HepG2 (cell line): ENCODE results near the gene ZNF839. TPM values are rescaled to one million over a fixed set of nuclear protein-coding genes. Genes with fewer than 3 reads are reported as not detected.

ENCODE experiments used
- HMG20A ChIP-seq: IDR thresholded peaks from 2 replicates; pipeline ENCODE4 v1.6.1; 2016; ENCODE audit warnings: borderline replicate concordance
- REXO4 ChIP-seq: sonication (generic); formaldehyde crosslinking; IDR thresholded peaks from 2 replicates; pipeline ENCODE4 v1.8.0; 2022; ENCODE audit warnings: missing genetic modification reagents, mild to moderate bottlenecking, borderline replicate concordance
- SATB2 ChIP-seq: sonication (generic); formaldehyde crosslinking; IDR thresholded peaks from 2 replicates; pipeline ENCODE4 v1.5.0; 2020; ENCODE audit warnings: missing genetic modification reagents
- SP5 ChIP-seq: IDR thresholded peaks from 2 replicates; pipeline ENCODE4 v1.6.1; 2016; ENCODE audit warnings: low read depth, borderline replicate concordance
- TOPORS ChIP-seq: sonication (generic); formaldehyde crosslinking; IDR thresholded peaks from 2 replicates; pipeline ENCODE4 v1.8.0; 2023; ENCODE audit warnings: mild to moderate bottlenecking, missing genetic modification reagents
- ZC3H4 ChIP-seq: sonication (generic); formaldehyde crosslinking; IDR thresholded peaks from 2 replicates; pipeline ENCODE4 v1.4.0; 2020; ENCODE audit warnings: missing genetic modification reagents, borderline replicate concordance
- ZFP36L2 ChIP-seq: sonication (generic); formaldehyde crosslinking; IDR thresholded peaks from 2 replicates; pipeline ENCODE4 v1.4.0; 2020; ENCODE audit warnings: missing genetic modification reagents
- ZFYVE20 ChIP-seq: sonication (generic); formaldehyde crosslinking; IDR thresholded peaks from 2 replicates; pipeline ENCODE4 v1.8.0; 2023; ENCODE audit warnings: low read depth, mild to moderate bottlenecking, moderate library complexity, missing genetic modification reagents, borderline replicate concordance
- ZNF124 ChIP-seq: sonication (generic); formaldehyde crosslinking; IDR thresholded peaks from 2 replicates; pipeline ENCODE4 v1.4.0; 2020; ENCODE audit warnings: missing genetic modification reagents
- ZNF850 ChIP-seq: sonication (generic); formaldehyde crosslinking; conservative IDR thresholded peaks from 2 replicates; pipeline ENCODE4 v1.9.0; 2021; ENCODE audit warnings: mild to moderate bottlenecking, missing genetic modification reagents
- polyA plus RNA-seq, 8 experiments: library from polyadenylated mRNA; depleted of rRNA in 3 of 8; stranded (reverse) in 7 of 8; unstranded in 1 of 8; fragments of >200 nt; fragmentation: Illumina TruSeq in 4 of 8; extraction: Trizol in 4 of 8; gene quantifications; 2 replicates each; pipeline versions ENCODE4 v1.2.1 to v1.2.3, GENCODE V29; 2011 to 2016; ENCODE audit warnings: low read depth in 4 of 8, missing spikeins in 1 of 8, mixed read lengths in 1 of 8; ENCODE audit not compliant: insufficient read depth in 1 of 8
- total RNA-seq, 5 experiments: library from RNA; depleted of rRNA; stranded (reverse); fragments of >200 nt; fragmentation: Illumina TruSeq; extraction: Trizol; gene quantifications; 2 replicates each; pipeline ENCODE4 v1.2.3, GENCODE V29; 2016; ENCODE audit warnings: low read depth in 1 of 5
- TF ChIP-seq, protein P1 (sequence below), 2 experiments: fragments of 450-650 bp in 1 of 2; sonication (generic) in 1 of 2; formaldehyde crosslinking in 1 of 2; IDR thresholded peaks; 2 replicates each; pipeline versions ENCODE4 v1.6.1 to v1.8.0; 2016 to 2022; ENCODE audit warnings: antibody characterized with exemption in 1 of 2, mild to moderate bottlenecking in 1 of 2, missing genetic modification reagents in 1 of 2
- TF ChIP-seq, protein P2 (sequence below): sonication (generic); formaldehyde crosslinking; IDR thresholded peaks from 2 replicates; pipeline ENCODE4 v1.4.0; 2020; ENCODE audit warnings: mild to moderate bottlenecking, missing genetic modification reagents
- TF ChIP-seq, protein P3 (sequence below): sonication (generic); formaldehyde crosslinking; IDR thresholded peaks from 2 replicates; pipeline ENCODE4 v1.4.0; 2020; ENCODE audit warnings: missing genetic modification reagents

Gene ZNF839
- total and polyA plus RNA-seq, 2 of the 13 experiments (the other 11 are each of a cell fraction or from before 2014, with no cell fraction given), result 11.1 to 12.8 TPM

DNA sequence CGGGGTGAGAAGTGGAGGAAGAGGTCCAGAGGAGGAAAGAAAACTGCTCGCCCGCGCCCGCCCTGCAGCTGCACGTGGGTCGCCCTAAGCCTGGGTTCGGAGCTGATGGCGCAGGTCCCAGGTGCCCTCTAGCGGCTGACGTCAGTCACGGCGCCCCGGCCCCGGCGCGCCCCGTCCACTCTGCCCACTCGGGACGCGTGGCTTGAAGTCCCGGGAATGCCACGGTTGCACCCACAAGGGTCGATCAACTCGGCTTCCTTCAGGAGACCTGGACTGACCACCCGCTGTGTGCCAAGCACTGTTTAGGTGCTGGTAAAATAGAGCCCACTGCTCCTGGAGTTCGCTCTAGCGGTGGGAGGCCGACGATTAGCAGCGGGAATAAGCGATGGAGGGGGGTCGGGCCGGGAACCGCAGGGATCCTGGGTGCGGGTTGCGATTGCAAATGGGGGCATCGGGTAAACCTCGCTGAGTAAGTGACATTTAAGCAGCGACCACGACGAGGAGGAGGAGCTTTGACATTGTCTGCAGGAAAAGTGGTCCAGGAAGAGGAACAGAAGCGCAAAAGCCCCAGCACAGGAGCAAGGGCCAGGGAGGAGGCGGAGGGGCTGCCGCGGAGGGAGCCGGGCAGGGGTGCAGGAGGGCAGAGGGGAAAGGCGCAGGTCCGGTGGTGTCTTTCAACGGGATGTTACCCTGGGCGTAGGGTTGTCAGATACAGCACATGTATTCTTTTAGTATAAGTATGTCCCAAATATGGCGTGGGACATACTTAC lies 5.1 kb upstream of the ZNF839 start (continued):
- TF ChIP-seq REXO4 (CRISPR knock-in tag), result no peak
- no peak for TF ChIP-seq ZC3H4
- no peak for TF ChIP-seq TOPORS
- TF ChIP-seq, protein P1, sequence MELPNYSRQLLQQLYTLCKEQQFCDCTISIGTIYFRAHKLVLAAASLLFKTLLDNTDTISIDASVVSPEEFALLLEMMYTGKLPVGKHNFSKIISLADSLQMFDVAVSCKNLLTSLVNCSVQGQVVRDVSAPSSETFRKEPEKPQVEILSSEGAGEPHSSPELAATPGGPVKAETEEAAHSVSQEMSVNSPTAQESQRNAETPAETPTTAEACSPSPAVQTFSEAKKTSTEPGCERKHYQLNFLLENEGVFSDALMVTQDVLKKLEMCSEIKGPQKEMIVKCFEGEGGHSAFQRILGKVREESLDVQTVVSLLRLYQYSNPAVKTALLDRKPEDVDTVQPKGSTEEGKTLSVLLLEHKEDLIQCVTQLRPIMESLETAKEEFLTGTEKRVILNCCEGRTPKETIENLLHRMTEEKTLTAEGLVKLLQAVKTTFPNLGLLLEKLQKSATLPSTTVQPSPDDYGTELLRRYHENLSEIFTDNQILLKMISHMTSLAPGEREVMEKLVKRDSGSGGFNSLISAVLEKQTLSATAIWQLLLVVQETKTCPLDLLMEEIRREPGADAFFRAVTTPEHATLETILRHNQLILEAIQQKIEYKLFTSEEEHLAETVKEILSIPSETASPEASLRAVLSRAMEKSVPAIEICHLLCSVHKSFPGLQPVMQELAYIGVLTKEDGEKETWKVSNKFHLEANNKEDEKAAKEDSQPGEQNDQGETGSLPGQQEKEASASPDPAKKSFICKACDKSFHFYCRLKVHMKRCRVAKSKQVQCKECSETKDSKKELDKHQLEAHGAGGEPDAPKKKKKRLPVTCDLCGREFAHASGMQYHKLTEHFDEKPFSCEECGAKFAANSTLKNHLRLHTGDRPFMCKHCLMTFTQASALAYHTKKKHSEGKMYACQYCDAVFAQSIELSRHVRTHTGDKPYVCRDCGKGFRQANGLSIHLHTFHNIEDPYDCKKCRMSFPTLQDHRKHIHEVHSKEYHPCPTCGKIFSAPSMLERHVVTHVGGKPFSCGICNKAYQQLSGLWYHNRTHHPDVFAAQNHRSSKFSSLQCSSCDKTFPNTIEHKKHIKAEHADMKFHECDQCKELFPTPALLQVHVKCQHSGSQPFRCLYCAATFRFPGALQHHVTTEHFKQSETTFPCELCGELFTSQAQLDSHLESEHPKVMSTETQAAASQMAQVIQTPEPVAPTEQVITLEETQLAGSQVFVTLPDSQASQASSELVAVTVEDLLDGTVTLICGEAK (IDR thresholded peaks at IDR 0.05), result no peak
- TF ChIP-seq, protein P1 (CRISPR knock-in tag; IDR thresholded peaks at IDR 0.05), result 0 out of 2 replicates have a peak, but pooled peaks have one; percentile 34
- 0 out of 2 replicates have a peak, but pooled peaks have one; percentile 32 for TF ChIP-seq ZNF850
- peak; percentile 40; the same call in 1 of the 2 replicates for TF ChIP-seq HMG20A (CRISPR knock-in tag)
- TF ChIP-seq SP5 (CRISPR knock-in tag), result peak; percentile 43; the same call in 1 of the 2 replicates
- TF ChIP-seq, protein P2, sequence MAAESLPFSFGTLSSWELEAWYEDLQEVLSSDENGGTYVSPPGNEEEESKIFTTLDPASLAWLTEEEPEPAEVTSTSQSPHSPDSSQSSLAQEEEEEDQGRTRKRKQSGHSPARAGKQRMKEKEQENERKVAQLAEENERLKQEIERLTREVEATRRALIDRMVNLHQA (CRISPR knock-in tag), result no peak
- peak; percentile 68; the same call in 1 of the 2 replicates for TF ChIP-seq SATB2 (CRISPR knock-in tag)
- TF ChIP-seq ZFP36L2 (CRISPR knock-in tag), result no peak
- TF ChIP-seq, protein P3, sequence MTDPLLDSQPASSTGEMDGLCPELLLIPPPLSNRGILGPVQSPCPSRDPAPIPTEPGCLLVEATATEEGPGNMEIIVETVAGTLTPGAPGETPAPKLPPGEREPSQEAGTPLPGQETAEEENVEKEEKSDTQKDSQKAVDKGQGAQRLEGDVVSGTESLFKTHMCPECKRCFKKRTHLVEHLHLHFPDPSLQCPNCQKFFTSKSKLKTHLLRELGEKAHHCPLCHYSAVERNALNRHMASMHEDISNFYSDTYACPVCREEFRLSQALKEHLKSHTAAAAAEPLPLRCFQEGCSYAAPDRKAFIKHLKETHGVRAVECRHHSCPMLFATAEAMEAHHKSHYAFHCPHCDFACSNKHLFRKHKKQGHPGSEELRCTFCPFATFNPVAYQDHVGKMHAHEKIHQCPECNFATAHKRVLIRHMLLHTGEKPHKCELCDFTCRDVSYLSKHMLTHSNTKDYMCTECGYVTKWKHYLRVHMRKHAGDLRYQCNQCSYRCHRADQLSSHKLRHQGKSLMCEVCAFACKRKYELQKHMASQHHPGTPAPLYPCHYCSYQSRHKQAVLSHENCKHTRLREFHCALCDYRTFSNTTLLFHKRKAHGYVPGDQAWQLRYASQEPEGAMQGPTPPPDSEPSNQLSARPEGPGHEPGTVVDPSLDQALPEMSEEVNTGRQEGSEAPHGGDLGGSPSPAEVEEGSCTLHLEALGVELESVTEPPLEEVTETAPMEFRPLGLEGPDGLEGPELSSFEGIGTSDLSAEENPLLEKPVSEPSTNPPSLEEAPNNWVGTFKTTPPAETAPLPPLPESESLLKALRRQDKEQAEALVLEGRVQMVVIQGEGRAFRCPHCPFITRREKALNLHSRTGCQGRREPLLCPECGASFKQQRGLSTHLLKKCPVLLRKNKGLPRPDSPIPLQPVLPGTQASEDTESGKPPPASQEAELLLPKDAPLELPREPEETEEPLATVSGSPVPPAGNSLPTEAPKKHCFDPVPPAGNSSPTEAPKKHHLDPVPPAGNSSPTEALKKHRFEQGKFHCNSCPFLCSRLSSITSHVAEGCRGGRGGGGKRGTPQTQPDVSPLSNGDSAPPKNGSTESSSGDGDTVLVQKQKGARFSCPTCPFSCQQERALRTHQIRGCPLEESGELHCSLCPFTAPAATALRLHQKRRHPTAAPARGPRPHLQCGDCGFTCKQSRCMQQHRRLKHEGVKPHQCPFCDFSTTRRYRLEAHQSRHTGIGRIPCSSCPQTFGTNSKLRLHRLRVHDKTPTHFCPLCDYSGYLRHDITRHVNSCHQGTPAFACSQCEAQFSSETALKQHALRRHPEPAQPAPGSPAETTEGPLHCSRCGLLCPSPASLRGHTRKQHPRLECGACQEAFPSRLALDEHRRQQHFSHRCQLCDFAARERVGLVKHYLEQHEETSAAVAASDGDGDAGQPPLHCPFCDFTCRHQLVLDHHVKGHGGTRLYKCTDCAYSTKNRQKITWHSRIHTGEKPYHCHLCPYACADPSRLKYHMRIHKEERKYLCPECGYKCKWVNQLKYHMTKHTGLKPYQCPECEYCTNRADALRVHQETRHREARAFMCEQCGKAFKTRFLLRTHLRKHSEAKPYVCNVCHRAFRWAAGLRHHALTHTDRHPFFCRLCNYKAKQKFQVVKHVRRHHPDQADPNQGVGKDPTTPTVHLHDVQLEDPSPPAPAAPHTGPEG, result peak; percentile 93
- no peak for TF ChIP-seq ZNF124 (CRISPR knock-in tag)
- TF ChIP-seq ZFYVE20 (CRISPR knock-in tag), result no peak
